ENCODE data around the gene CSMD2. TPM values are rescaled to one million over a fixed set of nuclear protein-coding genes. Genes with fewer than 3 reads are reported as not detected.

The CSMD2 gene
- total RNA-seq, 1 experiment from 2014 or later, result 2.8 TPM

- intact Hi-C loops (cut with micrococcal nuclease; ENCODE audit: unreplicated experiment), result no loop called here
- DNase-seq (ENCODE audit: low spot score), result no peak
- TF ChIP-seq CTCF (conservative IDR thresholded peaks at IDR 0.05; ENCODE audit: low read depth, low read length), result no peak
- TF ChIP-seq EZH2 (IDR thresholded peaks at IDR 0.05; ENCODE audit: borderline replicate concordance, low read depth, low read length, poor library complexity, severe bottlenecking), result no peak
- no peak overlapping the region for H3K27ac ChIP-seq (ENCODE audit: low read depth, low read length, poor library complexity, severe bottlenecking)
- POLR2A ChIA-PET (ENCODE audit: low non-redundant PET), result no interaction called here
- CTCF ChIA-PET, result no interaction called here
- BruUV-seq (replicated peaks), result no TSS peak
- H3K36me3 ChIP-seq (ENCODE audit: insufficient read depth, low read length, poor library complexity, severe bottlenecking), result no peaks in the 10 kb centered on the region
- no peak overlapping the region for H3K4me3 ChIP-seq (ENCODE audit: low read depth, low read length, poor library complexity, severe bottlenecking)
- no peaks in the 10 kb centered on the region for H3K4me1 ChIP-seq (ENCODE audit: insufficient read depth, low read length, poor library complexity, severe bottlenecking)
- H3K9me3 ChIP-seq (ENCODE audit: low read depth, low read length, poor library complexity, severe bottlenecking), result no peaks in the 10 kb centered on the region
- H3K27me3 ChIP-seq (replicated peaks; ENCODE audit: insufficient read depth, low read depth, low read length, poor library complexity), result no peaks in the 10 kb centered on the region
These were observed 338.3 kb downstream of the CSMD2 start for GRCh38 chr1:33826711-33827110.

- POLR2A ChIA-PET (ENCODE audit: low non-redundant PET), result no interaction called here
- DNase-seq (ENCODE audit: low spot score), result no peak
- H3K27me3 ChIP-seq (replicated peaks; ENCODE audit: insufficient read depth, low read depth, low read length, poor library complexity), result no peaks in the 10 kb centered on the region
- no peak overlapping the region for H3K4me3 ChIP-seq (ENCODE audit: low read depth, low read length, poor library complexity, severe bottlenecking)
- H3K4me1 ChIP-seq (ENCODE audit: insufficient read depth, low read length, poor library complexity, severe bottlenecking), result no peaks in the 10 kb centered on the region
- no TSS peak for BruUV-seq (replicated peaks)
- TF ChIP-seq EZH2 (IDR thresholded peaks at IDR 0.05; ENCODE audit: borderline replicate concordance, low read depth, low read length, poor library complexity, severe bottlenecking), result no peak
- no peak for TF ChIP-seq CTCF (conservative IDR thresholded peaks at IDR 0.05; ENCODE audit: low read depth, low read length)
- intact Hi-C loops (cut with micrococcal nuclease; ENCODE audit: unreplicated experiment), result no loop called here
- CTCF ChIA-PET, result no interaction called here
- H3K9me3 ChIP-seq (ENCODE audit: low read depth, low read length, poor library complexity, severe bottlenecking), result no peaks in the 10 kb centered on the region
- no peaks in the 10 kb centered on the region for H3K36me3 ChIP-seq (ENCODE audit: insufficient read depth, low read length, poor library complexity, severe bottlenecking)
- no peak overlapping the region for H3K27ac ChIP-seq (ENCODE audit: low read depth, low read length, poor library complexity, severe bottlenecking)
These were observed 338.7 kb downstream of the CSMD2 start for GRCh38 chr1:33826311-33826710.

- Histone ChIP-seq H3K27ac (ENCODE audit: low read depth, low read length, poor library complexity, severe bottlenecking) (no peak overlapping the region), H3K4me1 (ENCODE audit: insufficient read depth, low read length, poor library complexity, severe bottlenecking) (no peaks in the 10 kb centered on the region), H3K36me3 (ENCODE audit: insufficient read depth, low read length, poor library complexity, severe bottlenecking) (no peaks in the 10 kb centered on the region), H3K9me3 (ENCODE audit: low read depth, low read length, poor library complexity, severe bottlenecking) (no peaks in the 10 kb centered on the region), H3K27me3 (replicated peaks; ENCODE audit: insufficient read depth, low read depth, low read length, poor library complexity) (no peaks in the 10 kb centered on the region), H3K4me3 (ENCODE audit: low read depth, low read length, poor library complexity, severe bottlenecking) (no peak overlapping the region)
- intact Hi-C loops (cut with micrococcal nuclease; ENCODE audit: unreplicated experiment), result no loop called here
- ChIA-PET CTCF (no interaction called here), POLR2A (ENCODE audit: low non-redundant PET) (no interaction called here)
- DNase-seq (ENCODE audit: low spot score), result no peak
- no TSS peak for BruUV-seq (replicated peaks)
- no peak for TF ChIP-seq CTCF (conservative IDR thresholded peaks at IDR 0.05; ENCODE audit: low read depth, low read length)
- no peak for TF ChIP-seq EZH2 (IDR thresholded peaks at IDR 0.05; ENCODE audit: borderline replicate concordance, low read depth, low read length, poor library complexity, severe bottlenecking)
These were observed 339.5 kb downstream of the CSMD2 start for GRCh38 chr1:33825506-33825905.
